ENCODE results near the gene CLEC14A. TPM values are rescaled to one million over a fixed set of nuclear protein-coding genes. Genes with fewer than 3 reads are reported as not detected.

The CLEC14A gene
- total and polyA plus RNA-seq, 9 of the 15 experiments (the other 6 are each of a cell fraction or from before 2014, with no cell fraction given), result not detected

DNA sequence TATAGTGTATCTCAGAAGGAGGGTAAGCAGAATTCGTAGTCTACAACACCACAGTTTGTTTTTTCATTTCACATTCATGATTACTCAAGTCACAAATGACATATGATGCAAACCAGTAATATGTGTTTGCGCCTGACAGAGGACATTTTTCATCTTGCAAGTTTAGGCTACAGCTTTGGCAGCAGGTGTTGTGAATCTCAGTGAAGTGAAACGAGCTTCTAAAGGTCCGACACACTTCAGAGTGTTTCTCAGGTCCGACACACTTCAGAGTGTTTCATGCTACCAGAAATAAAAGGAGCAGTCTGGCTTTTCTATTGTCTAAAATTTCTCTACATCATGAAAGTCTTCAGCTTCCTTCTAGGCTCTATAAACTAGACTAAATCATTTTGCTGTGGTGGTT is 22.7 kb downstream of the CLEC14A start (continued):
- TF ChIP-seq CTCF (IDR thresholded peaks at IDR 0.05 in 2 of 3, conservative IDR thresholded peaks at IDR 0.05 in 1 of 3; ENCODE audit: insufficient read depth in 2 of 3, low read depth in 1 of 3, low read length in 3 of 3), result no peak

GRCh38 chr14:38226366-38226765 is 29.5 kb downstream of the CLEC14A start:
- H3K4me1 ChIP-seq (replicated peaks in 1 of 2; ENCODE audit: control insufficient read depth in 2 of 2, insufficient read depth in 2 of 2, low read length in 2 of 2), result no peaks in the 10 kb centered on the region
- H3K27ac ChIP-seq (ENCODE audit: extremely low read depth, low read depth, low read length), result no peak overlapping the region
- no peaks in the 10 kb centered on the region for H4K20me1 ChIP-seq (replicated peaks; ENCODE audit: control insufficient read depth, insufficient read depth, low read length)
- H3K9ac ChIP-seq (ENCODE audit: insufficient read depth in 1 of 2, low read depth in 2 of 2, low read length in 2 of 2), result no peak overlapping the region
- TF ChIP-seq ATF6 (CRISPR knock-in tag; IDR thresholded peaks at IDR 0.05) (no peak), PHB2 (IDR thresholded peaks at IDR 0.05; ENCODE audit: low read depth) (no peak), MLX (CRISPR knock-in tag; conservative IDR thresholded peaks at IDR 0.05) (no peak), ZFX (CRISPR knock-in tag; IDR thresholded peaks at IDR 0.05) (no peak), ZNF395 (CRISPR knock-in tag; IDR thresholded peaks at IDR 0.05) (no peak), ZNF444 (CRISPR knock-in tag; IDR thresholded peaks at IDR 0.05) (no peak), NBN (IDR thresholded peaks at IDR 0.05; ENCODE audit: low read depth) (no peak), HDGF (IDR thresholded peaks at IDR 0.05) (no peak)
- no peaks in the 10 kb centered on the region for H3K79me2 ChIP-seq (ENCODE audit: control insufficient read depth, insufficient read depth, low read length)
- CTCF ChIA-PET (ENCODE audit: low intra/inter-chr PET ratio), result no interaction called here
- H3K27me3 ChIP-seq (ENCODE audit: control insufficient read depth in 2 of 2, insufficient read depth in 2 of 2, low read length in 2 of 2), result no peaks in the 10 kb centered on the region
- H3K4me2 ChIP-seq (ENCODE audit: insufficient read depth, low read length), result no peak overlapping the region
- DNase-seq (ENCODE audit: extremely low read depth in 1 of 4, low spot score in 3 of 4) (no peak), ATAC-seq (no peak), FAIRE-seq (no peak)
- in situ Hi-C loops (cut with MboI) (no loop called here), intact Hi-C loops (cut with micrococcal nuclease) (no loop called here)
- H3K9me1 ChIP-seq (ENCODE audit: control insufficient read depth, insufficient read depth, low read length), result no peaks in the 10 kb centered on the region
- POLR2A ChIA-PET, result no interaction called here
- WGBS (ENCODE audit: insufficient coverage, low coverage, missing lambda C conversion rate), result 0% methylated on average over 3 of the region's 3 CpGs
- H3K9me3 ChIP-seq (replicated peaks; ENCODE audit: control insufficient read depth, insufficient read depth, low read depth, low read length), result no peaks in the 10 kb centered on the region
- BruUV-seq (replicated peaks), result no TSS peak
- H3K4me3 ChIP-seq, result no peak overlapping the region
- no peak overlapping the region for H2AFZ ChIP-seq (ENCODE audit: low read depth, low read length)
- no peaks in the 10 kb centered on the region for H3K36me3 ChIP-seq (ENCODE audit: control insufficient read depth, insufficient read depth, low read length)
